B cell (primary cell): ENCODE results near the gene ASTN1.

Source experiments
- CTCF ChIP-seq: fragments of 200-600 bp; IDR thresholded peaks from one replicate; pipeline ENCODE4 v1.8.0; 2022; ENCODE audit warnings: antibody characterized with exemption, mild to moderate bottlenecking
- EZH2 ChIP-seq: IDR thresholded peaks from 2 replicates; pipeline ENCODE4 v1.6.1; 2012; ENCODE audit warnings: borderline replicate concordance, low read depth, mild to moderate bottlenecking, moderate library complexity, low read length; ENCODE audit not compliant: insufficient read depth, poor library complexity, severe bottlenecking

- no peak for TF ChIP-seq CTCF
- no peak for TF ChIP-seq EZH2
Measured at GRCh38 chr1:176944606-176945005, 219.9 kb downstream of the ASTN1 start.
